Measurements from ENCODE around the gene OR13J1. TPM values are rescaled to one million over a fixed set of nuclear protein-coding genes. Genes with fewer than 3 reads are reported as not detected.

Gene OR13J1
- total RNA-seq, 4 donors from 2014 or later: 0.64 TPM; not detected in 3

DNA sequence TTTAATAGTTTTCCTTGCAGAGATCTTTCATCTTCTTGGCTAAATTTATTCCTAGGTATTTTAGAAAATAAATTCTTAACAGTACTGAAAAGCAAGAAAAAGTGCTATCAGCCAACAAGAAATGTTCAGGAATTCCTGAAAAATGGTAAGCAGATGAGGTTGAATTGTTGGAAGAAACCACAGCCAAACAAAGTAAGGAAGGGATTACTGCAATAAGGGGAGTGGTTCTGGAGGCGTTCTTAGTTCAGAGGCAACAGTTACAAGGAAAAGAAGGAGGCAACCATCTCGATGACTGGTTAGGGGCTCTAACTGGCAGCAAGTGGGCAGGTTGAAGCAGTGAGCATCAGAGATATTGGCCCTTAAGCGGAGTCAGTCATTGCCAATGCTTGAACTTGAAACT lies 12.8 kb upstream of the OR13J1 start:
- WGBS, 2 donors (ENCODE audit: low coverage in 1 of 2): 54 to 59% methylated on average over 3 of the region's 3 CpGs
- H3K9me3 ChIP-seq: no peaks in the 10 kb centered on the region
- DNase-seq: no peak
- H3K4me3 ChIP-seq: no peak overlapping the region
- H3K4me1 ChIP-seq: no peaks in the 10 kb centered on the region
- peaks cover 5% of the 10 kb centered on the region for H3K27me3 ChIP-seq
- no peaks in the 10 kb centered on the region for H3K36me3 ChIP-seq
- in situ Hi-C loops (cut with MboI; ENCODE audit: low pct_ligation_motif_present in 1 of 4, low pct_unique_long_range_greater_than_20kb in 1 of 4, low sequenced_read_pairs in 3 of 4): loop anchor here in 2 of 4 donors (5.0 to 10.0 kb wide), 2 partner anchors 88 to 96 kb away; partner anchors contain the start of gene NPR2 (in 1 of the 2)
- intact Hi-C loops (cut with DNase I; ENCODE audit: low total_unique reads): loop anchor here (2.0 kb wide), 1 partner anchor 96 kb away; no protein-coding TSS in a partner anchor
- TF ChIP-seq, protein P1, sequence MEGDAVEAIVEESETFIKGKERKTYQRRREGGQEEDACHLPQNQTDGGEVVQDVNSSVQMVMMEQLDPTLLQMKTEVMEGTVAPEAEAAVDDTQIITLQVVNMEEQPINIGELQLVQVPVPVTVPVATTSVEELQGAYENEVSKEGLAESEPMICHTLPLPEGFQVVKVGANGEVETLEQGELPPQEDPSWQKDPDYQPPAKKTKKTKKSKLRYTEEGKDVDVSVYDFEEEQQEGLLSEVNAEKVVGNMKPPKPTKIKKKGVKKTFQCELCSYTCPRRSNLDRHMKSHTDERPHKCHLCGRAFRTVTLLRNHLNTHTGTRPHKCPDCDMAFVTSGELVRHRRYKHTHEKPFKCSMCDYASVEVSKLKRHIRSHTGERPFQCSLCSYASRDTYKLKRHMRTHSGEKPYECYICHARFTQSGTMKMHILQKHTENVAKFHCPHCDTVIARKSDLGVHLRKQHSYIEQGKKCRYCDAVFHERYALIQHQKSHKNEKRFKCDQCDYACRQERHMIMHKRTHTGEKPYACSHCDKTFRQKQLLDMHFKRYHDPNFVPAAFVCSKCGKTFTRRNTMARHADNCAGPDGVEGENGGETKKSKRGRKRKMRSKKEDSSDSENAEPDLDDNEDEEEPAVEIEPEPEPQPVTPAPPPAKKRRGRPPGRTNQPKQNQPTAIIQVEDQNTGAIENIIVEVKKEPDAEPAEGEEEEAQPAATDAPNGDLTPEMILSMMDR (IDR thresholded peaks at IDR 0.05): no peak
- TF ChIP-seq POLR2AphosphoS5 (IDR thresholded peaks at IDR 0.05) (no peak), EP300 (IDR thresholded peaks at IDR 0.05; ENCODE audit: low read depth) (no peak), POLR2A (IDR thresholded peaks at IDR 0.05) (no peak)
- no peak overlapping the region for H3K27ac ChIP-seq

DNA sequence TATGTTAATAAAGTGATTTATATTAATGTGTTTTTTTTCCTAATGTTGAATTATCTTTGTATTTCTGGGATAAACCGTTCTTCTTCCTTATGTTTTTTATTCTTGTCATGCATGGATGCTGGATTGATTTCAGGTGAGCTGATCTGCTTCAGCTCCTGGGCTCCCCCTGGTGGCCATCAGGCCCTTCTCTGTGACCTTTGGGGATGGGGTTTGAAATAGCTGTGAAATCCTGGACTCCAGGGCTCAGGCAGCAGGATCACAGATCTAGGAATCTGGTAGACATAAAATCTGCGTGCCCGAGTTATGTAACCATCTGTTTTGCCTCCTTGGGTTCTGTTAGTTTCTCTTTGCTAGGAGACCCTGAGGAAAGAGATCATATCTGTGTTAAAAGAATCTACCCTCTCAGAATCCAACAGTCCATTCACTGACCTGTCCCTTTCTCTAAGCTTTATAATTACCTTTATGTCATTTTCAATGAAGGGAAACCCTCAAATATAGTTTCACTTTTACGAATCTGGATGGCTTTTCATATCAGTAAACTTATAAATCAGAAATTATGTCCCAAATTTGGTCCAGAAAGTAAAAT lies 12.2 kb upstream of the OR13J1 start:
- Histone ChIP-seq H3K36me3 (no peaks in the 10 kb centered on the region), H3K4me1 (no peaks in the 10 kb centered on the region), H3K27ac (no peak overlapping the region), H3K9me3 (no peaks in the 10 kb centered on the region), H3K4me3 (no peak overlapping the region), H3K27me3 (peaks cover 5% of the 10 kb centered on the region)
- intact Hi-C loops (cut with DNase I; ENCODE audit: low total_unique reads) (loop anchor here (2.0 kb wide), 1 partner anchor 96 kb away; no protein-coding TSS in a partner anchor), in situ Hi-C loops (cut with MboI; ENCODE audit: low pct_ligation_motif_present in 1 of 4, low pct_unique_long_range_greater_than_20kb in 1 of 4, low sequenced_read_pairs in 3 of 4) (loop anchor here in 2 of 4 donors (5.0 to 10.0 kb wide), 2 partner anchors 88 to 95 kb away; partner anchors contain the start of gene NPR2 (in 1 of the 2))
- DNase-seq: peak; percentile 90
- TF ChIP-seq, protein P1 (IDR thresholded peaks at IDR 0.05): peak; percentile 92 to 98 (median 97)
- TF ChIP-seq EP300 (IDR thresholded peaks at IDR 0.05; ENCODE audit: low read depth): no peak
- WGBS, 2 donors (ENCODE audit: low coverage in 1 of 2): 1% methylated on average over 4 of the region's 4 CpGs

DNA sequence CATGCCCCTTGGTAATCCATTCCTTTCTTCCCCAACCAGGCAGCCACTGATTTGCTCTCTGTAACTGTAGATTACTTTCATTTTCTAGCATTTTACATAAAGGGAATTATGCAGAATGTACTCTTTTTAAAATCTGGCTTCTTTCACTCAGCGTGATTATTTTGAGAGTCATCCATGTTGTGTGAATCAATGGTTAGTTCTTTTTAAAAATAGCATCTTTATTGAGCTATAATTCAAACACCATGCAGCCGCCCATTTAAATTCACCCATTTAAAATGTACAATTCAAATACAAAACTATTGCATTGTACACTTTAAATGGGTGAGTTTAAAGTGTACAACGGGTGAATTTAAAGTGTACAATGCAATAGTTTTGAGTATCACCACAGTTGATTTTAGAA lies 2.3 kb upstream of the OR13J1 start:
- peaks cover 11% of the 10 kb centered on the region for H3K27me3 ChIP-seq
- no peaks in the 10 kb centered on the region for H3K36me3 ChIP-seq
- H3K9me3 ChIP-seq: peaks cover 9 to 12% of the 10 kb centered on the region in 2 donors
- H3K27ac ChIP-seq: no peak overlapping the region
- no peak for DNase-seq
- no peaks in the 10 kb centered on the region for H3K4me1 ChIP-seq
- TF ChIP-seq, protein P1 (IDR thresholded peaks at IDR 0.05): no peak
- TF ChIP-seq POLR2AphosphoS5 (IDR thresholded peaks at IDR 0.05) (no peak), POLR2A (IDR thresholded peaks at IDR 0.05) (no peak), EP300 (IDR thresholded peaks at IDR 0.05; ENCODE audit: low read depth) (no peak)
- intact Hi-C loops (cut with DNase I; ENCODE audit: low total_unique reads): no loop called here
- no peak overlapping the region for H3K4me3 ChIP-seq
- in situ Hi-C loops (cut with MboI; ENCODE audit: low pct_ligation_motif_present in 1 of 4, low pct_unique_long_range_greater_than_20kb in 1 of 4, low sequenced_read_pairs in 3 of 4): no loop called here
- 58 to 60% methylated on average over 3 of the region's 3 CpGs for WGBS, 2 donors (ENCODE audit: low coverage in 1 of 2)

DNA sequence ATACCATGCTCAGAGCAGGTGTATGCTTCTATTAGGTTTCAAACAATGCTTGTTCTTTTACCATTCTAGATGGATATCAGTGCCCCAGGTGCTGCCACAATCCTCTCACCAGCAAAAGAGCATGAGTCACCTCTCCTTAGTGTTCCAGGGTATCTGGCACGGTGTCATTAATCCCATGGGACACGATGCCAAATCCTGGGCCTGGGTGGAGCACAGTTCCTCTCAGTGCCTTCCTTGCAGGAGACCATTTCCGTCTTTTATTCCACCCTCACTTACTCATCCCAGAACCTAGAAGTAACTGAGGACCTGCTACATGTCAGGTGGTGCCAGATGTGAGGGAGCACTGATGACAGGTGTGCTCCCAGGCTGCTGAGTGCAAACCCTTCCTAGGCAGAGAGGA lies 1.3 kb upstream of the OR13J1 start:
- intact Hi-C loops (cut with DNase I; ENCODE audit: low total_unique reads) (no loop called here), in situ Hi-C loops (cut with MboI; ENCODE audit: low pct_ligation_motif_present in 1 of 4, low pct_unique_long_range_greater_than_20kb in 1 of 4, low sequenced_read_pairs in 3 of 4) (no loop called here)
- no peak for TF ChIP-seq EP300 (IDR thresholded peaks at IDR 0.05; ENCODE audit: low read depth)
- no peak for TF ChIP-seq POLR2AphosphoS5 (IDR thresholded peaks at IDR 0.05)
- TF ChIP-seq, protein P1 (IDR thresholded peaks at IDR 0.05): no peak
- TF ChIP-seq POLR2A (IDR thresholded peaks at IDR 0.05): no peak
- Histone ChIP-seq H3K36me3 (no peaks in the 10 kb centered on the region), H3K9me3 (peaks cover 4 to 8% of the 10 kb centered on the region in 2 donors), H3K4me1 (no peaks in the 10 kb centered on the region), H3K4me3 (no peak overlapping the region), H3K27me3 (peaks cover 11% of the 10 kb centered on the region), H3K27ac (no peak overlapping the region)
- no peak for DNase-seq
- WGBS, 2 donors (ENCODE audit: low coverage in 1 of 2): 54 to 80% methylated on average over 1 to 3 of the region's 3 CpGs
